WERI-Rb-1 (cell line): ENCODE measurements around the gene NEU4.

ENCODE experiments used
- DNase-seq: peaks from one replicate; pipeline ENCODE4 v3.0.0-alpha.2; 2020
- H3K27ac ChIP-seq: fragments of 250-450 bp; sonication (Bioruptor Pico); 2 replicates; pipeline ENCODE4 v1.5.1; 2020; ENCODE audit warnings: mild to moderate bottlenecking, moderate library complexity
- H3K27me3 ChIP-seq: fragments of 250-450 bp; sonication (Bioruptor Pico); 2 replicates; pipeline ENCODE4 v1.5.1; 2021; ENCODE audit warnings: mild to moderate bottlenecking, low read depth, moderate library complexity; ENCODE audit not compliant: insufficient read depth, severe bottlenecking
- H3K36me3 ChIP-seq: fragments of 250-450 bp; sonication (Bioruptor Pico); 2 replicates; pipeline ENCODE4 v1.5.1; 2020; ENCODE audit warnings: mild to moderate bottlenecking, moderate library complexity
- H3K4me3 ChIP-seq: 2 replicates; pipeline ENCODE4 v1.5.1; 2011; ENCODE audit warnings: low read depth, mild to moderate bottlenecking, control low read depth, low read length
- H3K9me3 ChIP-seq: fragments of 250-450 bp; sonication (Bioruptor Pico); 2 replicates; pipeline ENCODE4 v1.5.1; 2021; ENCODE audit warnings: mild to moderate bottlenecking, moderate library complexity; ENCODE audit not compliant: severe bottlenecking
- TF ChIP-seq, protein P1 (sequence below): IDR thresholded peaks from 2 replicates; pipeline ENCODE4 v1.5.1; 2011; ENCODE audit warnings: low read depth, mild to moderate bottlenecking, control low read depth, inconsistent platforms, low read length

NEU4 gene

DNA sequence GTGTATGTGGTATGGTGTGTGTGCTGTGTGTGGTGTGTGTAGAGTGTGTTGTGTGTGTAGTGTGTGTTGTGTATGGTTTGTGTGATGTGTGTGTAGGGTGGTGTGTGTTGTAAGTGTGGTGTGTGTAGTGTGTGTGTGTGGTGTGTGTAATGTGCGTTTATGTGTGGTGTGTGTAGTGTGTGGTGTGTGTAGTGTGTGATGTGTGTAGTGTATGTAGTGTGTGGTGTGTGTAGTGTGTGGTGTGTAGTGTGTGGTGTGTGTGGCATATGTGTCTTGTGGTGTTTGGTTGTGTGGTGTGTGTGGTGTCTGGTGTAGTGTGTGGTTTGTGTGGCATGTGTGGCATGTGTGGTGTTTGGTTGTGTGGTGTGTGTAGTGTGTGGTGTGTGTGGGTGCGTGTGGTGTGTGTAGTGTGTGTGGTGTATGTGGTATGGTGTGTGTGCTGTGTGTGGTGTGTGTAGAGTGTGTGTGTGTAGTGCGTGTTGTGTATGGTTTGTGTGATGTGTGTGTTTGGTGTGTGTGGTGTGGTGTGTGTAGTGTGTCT, 56.5 kb downstream of the NEU4 start:
- Histone ChIP-seq H3K36me3 (no peaks in the 10 kb centered on the region), H3K27me3 (no peaks in the 10 kb centered on the region), H3K4me3 (no peak overlapping the region), H3K27ac (no peak overlapping the region), H3K9me3 (no peaks in the 10 kb centered on the region)
- TF ChIP-seq, protein P1, sequence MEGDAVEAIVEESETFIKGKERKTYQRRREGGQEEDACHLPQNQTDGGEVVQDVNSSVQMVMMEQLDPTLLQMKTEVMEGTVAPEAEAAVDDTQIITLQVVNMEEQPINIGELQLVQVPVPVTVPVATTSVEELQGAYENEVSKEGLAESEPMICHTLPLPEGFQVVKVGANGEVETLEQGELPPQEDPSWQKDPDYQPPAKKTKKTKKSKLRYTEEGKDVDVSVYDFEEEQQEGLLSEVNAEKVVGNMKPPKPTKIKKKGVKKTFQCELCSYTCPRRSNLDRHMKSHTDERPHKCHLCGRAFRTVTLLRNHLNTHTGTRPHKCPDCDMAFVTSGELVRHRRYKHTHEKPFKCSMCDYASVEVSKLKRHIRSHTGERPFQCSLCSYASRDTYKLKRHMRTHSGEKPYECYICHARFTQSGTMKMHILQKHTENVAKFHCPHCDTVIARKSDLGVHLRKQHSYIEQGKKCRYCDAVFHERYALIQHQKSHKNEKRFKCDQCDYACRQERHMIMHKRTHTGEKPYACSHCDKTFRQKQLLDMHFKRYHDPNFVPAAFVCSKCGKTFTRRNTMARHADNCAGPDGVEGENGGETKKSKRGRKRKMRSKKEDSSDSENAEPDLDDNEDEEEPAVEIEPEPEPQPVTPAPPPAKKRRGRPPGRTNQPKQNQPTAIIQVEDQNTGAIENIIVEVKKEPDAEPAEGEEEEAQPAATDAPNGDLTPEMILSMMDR = no peak
- no peak for DNase-seq

DNA sequence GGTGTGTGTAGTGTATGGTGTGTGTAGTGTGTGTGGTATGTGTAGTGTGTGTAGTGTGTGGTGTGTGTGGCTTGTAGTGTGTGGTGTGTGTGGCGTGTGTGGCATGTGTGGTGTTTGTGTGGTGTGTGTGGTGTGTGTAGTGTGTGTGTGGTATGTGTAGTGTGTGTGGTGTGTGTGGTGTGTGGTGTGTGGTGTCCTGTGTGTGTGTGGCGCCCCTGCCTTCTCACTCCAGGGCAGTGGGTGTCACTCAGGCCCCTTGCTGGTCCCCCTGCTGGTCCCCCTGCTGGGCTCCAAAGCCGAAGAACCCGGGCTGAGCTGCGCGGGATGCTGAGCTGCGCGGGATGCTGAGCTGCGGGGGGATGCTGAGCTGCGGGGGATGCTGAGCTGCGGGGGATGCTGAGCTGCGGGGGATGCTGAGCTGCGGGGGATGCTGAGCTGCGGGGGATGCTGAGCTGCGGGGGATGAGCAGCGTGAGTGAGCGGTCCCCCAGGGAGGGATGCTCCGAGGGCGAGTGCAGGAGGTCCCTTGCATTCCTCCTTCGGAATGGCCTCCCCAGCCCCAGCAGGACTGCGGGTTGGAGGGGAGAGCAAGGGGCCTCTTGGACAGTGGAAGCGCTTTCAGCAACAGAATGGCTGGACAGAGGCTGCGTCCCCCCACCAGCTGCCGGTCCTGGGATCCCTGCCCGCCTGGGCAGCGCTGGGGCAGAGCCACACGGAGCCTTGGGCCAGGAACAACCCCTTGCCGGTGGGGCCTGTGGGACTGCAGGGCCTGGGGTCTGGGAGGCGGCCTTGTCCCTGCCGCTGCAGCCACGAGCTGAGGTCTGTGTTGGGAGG, 57.2 kb downstream of the NEU4 start:
- TF ChIP-seq, protein P1 = no peak
- H3K27ac ChIP-seq = no peak overlapping the region
- H3K27me3 ChIP-seq = no peaks in the 10 kb centered on the region
- no peaks in the 10 kb centered on the region for H3K36me3 ChIP-seq
- no peak for DNase-seq
- no peaks in the 10 kb centered on the region for H3K9me3 ChIP-seq
- no peak overlapping the region for H3K4me3 ChIP-seq
